Hematopoietic multipotent progenitor cell treated with erythropoietin and hydrocortisone succinate and interleukin-3 and kit ligand, for 15 days (in vitro differentiated cells): Measurements from ENCODE around the gene FOXL3.
"Not testable (repeated sequence)": the region's sequence is repeated elsewhere in the genome, so short reads cannot be mapped to it uniquely, and the experiment has no call there.

ENCODE experiments used
- DNase-seq: peaks from one replicate; pipeline ENCODE4 v3.0.0-alpha.2; 2015; ENCODE audit warnings: low spot score

Gene FOXL3

GRCh38 chr7:289756-290553 is at the start of gene FOXL3:
TSS of gene FOXL3 (plus strand) at chr7:290170. CDS start at chr7:290170, 0 bp downstream.
- DNase-seq = no peak

- no peak for DNase-seq
Measured at GRCh38 chr7:240887-241421, 49.0 kb upstream of the FOXL3 start.

- DNase-seq = no peak
Measured at GRCh38 chr7:241513-241912, 48.5 kb upstream of the FOXL3 start.

GRCh38 chr7:242826-243579 is 47.0 kb upstream of the FOXL3 start:
- not testable (repeated sequence) for DNase-seq

GRCh38 chr7:243580-243978 is 46.4 kb upstream of the FOXL3 start:
- not testable (repeated sequence) for DNase-seq

- no peak for DNase-seq
Measured at GRCh38 chr7:244974-245373, 45.0 kb upstream of the FOXL3 start.

- no peak for DNase-seq
Measured at GRCh38 chr7:245574-246295, 44.2 kb upstream of the FOXL3 start.

GRCh38 chr7:246451-246850 is 43.5 kb upstream of the FOXL3 start:
- no peak for DNase-seq

GRCh38 chr7:247181-247580 is 42.8 kb upstream of the FOXL3 start:
- no peak for DNase-seq

- DNase-seq = no peak
Measured at GRCh38 chr7:247636-248035, 42.3 kb upstream of the FOXL3 start.

- no peak for DNase-seq
Measured at GRCh38 chr7:248732-249435, 41.1 kb upstream of the FOXL3 start.

- DNase-seq = no peak
Measured at GRCh38 chr7:249989-250388, 40.0 kb upstream of the FOXL3 start.

- no peak for DNase-seq
Measured at GRCh38 chr7:250523-250922, 39.4 kb upstream of the FOXL3 start.

GRCh38 chr7:251005-251404 is 39.0 kb upstream of the FOXL3 start:
- no peak for DNase-seq

GRCh38 chr7:251446-252175 is 38.4 kb upstream of the FOXL3 start:
- no peak for DNase-seq

- no peak for DNase-seq
Measured at GRCh38 chr7:252216-252965, 37.6 kb upstream of the FOXL3 start.

- DNase-seq = no peak
Measured at GRCh38 chr7:252981-253380, 37.0 kb upstream of the FOXL3 start.

GRCh38 chr7:253581-254336 is 36.2 kb upstream of the FOXL3 start:
- DNase-seq = no peak

GRCh38 chr7:254337-255037 is 35.5 kb upstream of the FOXL3 start:
- DNase-seq = no peak
